Erythroblast (primary cell): ENCODE results near the gene TMEM170B.

Source experiments
- GATA1 ChIP-seq: IDR thresholded peaks from 2 replicates; pipeline ENCODE4 v1.6.1; 2011; ENCODE audit warnings: low read depth, mild to moderate bottlenecking, control low read depth, low read length, moderate library complexity
- POLR2A ChIP-seq: IDR thresholded peaks from 2 replicates; pipeline ENCODE4 v1.6.1; 2011; ENCODE audit warnings: mild to moderate bottlenecking, low read length

GRCh38 chr6:11631008-11631407 lies 93.5 kb downstream of the TMEM170B start:
- TF ChIP-seq POLR2A (no peak), GATA1 (no peak)
